ENCODE measurements around the gene DPP10.

GRCh38 chr2:114797540-114797939 lies 355.1 kb downstream of the DPP10 start:
- TF ChIP-seq CTCF (IDR thresholded peaks at IDR 0.05) (no peak), ZFX (IDR thresholded peaks at IDR 0.05; ENCODE audit: borderline replicate concordance) (no peak)

Measured in 22Rv1 (cell line).